Memory B cell (primary cell): ENCODE data around the gene STRN4.
A peak's percentile ranks its signal among the peaks of the same experiment; 100 is the strongest.

Experiments used
- ATAC-seq: fragments of 150-1000 bp; cut with Tn5 transposase; 2 replicates; pipeline ENCODE4 v1.10.0; 2021; ENCODE audit warnings: low read depth, mild to moderate bottlenecking, moderate library complexity
- DNase-seq, 2 donors: peaks; one replicate each; pipeline ENCODE4 v3.0.0; 2022; ENCODE audit warnings: low spot score in 2 of 2
- H3K27ac Mint-ChIP-seq: one replicate; pipeline ENCODE4 v1.8.0; 2022; ENCODE audit warnings: mild to moderate bottlenecking, moderate library complexity, mixed read lengths
- H3K27me3 Mint-ChIP-seq: one replicate; pipeline ENCODE4 v1.8.0; 2022; ENCODE audit warnings: mixed read lengths
- H3K36me3 Mint-ChIP-seq: one replicate; pipeline ENCODE4 v1.8.0; 2022; ENCODE audit warnings: mild to moderate bottlenecking, mixed read lengths
- H3K4me1 Mint-ChIP-seq: one replicate; pipeline ENCODE4 v1.8.0; 2022; ENCODE audit warnings: mixed read lengths
- H3K4me3 Mint-ChIP-seq: one replicate; pipeline ENCODE4 v1.8.0; 2022; ENCODE audit warnings: mild to moderate bottlenecking, moderate library complexity, mixed read lengths
- H3K9me3 Mint-ChIP-seq: one replicate; pipeline ENCODE4 v1.8.0; 2022; ENCODE audit warnings: mixed read lengths

The STRN4 gene

GRCh38 chr19:46728693-46729339, 17.4 kb downstream of the STRN4 start:
- DNase-seq (peak; percentile 82 to 91), ATAC-seq (peak; percentile 96)
- H3K4me1 Mint-ChIP-seq, result peaks cover 26% of the 10 kb centered on the region
- peaks cover 41% of the 10 kb centered on the region for H3K36me3 Mint-ChIP-seq
- no peak overlapping the region for H3K4me3 Mint-ChIP-seq
- peak overlapping the region; percentile 38 for H3K27ac Mint-ChIP-seq
- no peaks in the 10 kb centered on the region for H3K9me3 Mint-ChIP-seq
- no peaks in the 10 kb centered on the region for H3K27me3 Mint-ChIP-seq

GRCh38 chr19:46728208-46728607, 18.0 kb downstream of the STRN4 start:
- no peak overlapping the region for H3K4me3 Mint-ChIP-seq

GRCh38 chr19:46727757-46728156, 18.5 kb downstream of the STRN4 start:
- H3K36me3 Mint-ChIP-seq, result peaks cover 36% of the 10 kb centered on the region
- no peak for DNase-seq
- H3K4me1 Mint-ChIP-seq, result peaks cover 32% of the 10 kb centered on the region
- H3K27me3 Mint-ChIP-seq, result no peaks in the 10 kb centered on the region
- H3K27ac Mint-ChIP-seq, result no peak overlapping the region
- ATAC-seq, result no peak
- H3K9me3 Mint-ChIP-seq, result no peaks in the 10 kb centered on the region
- H3K4me3 Mint-ChIP-seq, result no peak overlapping the region

More at GRCh38 chr19:46728208-46728607, 18.0 kb downstream of the STRN4 start:
- Mint-ChIP-seq H3K27ac (no peak overlapping the region), H3K4me1 (peaks cover 31% of the 10 kb centered on the region), H3K36me3 (peaks cover 39% of the 10 kb centered on the region), H3K27me3 (no peaks in the 10 kb centered on the region), H3K9me3 (no peaks in the 10 kb centered on the region)
- ATAC-seq (no peak), DNase-seq (no peak)

GRCh38 chr19:46726971-46727501, 19.2 kb downstream of the STRN4 start:
- no peaks in the 10 kb centered on the region for H3K27me3 Mint-ChIP-seq
- peak overlapping the region; percentile 53 for H3K27ac Mint-ChIP-seq
- H3K4me1 Mint-ChIP-seq, result peaks cover 34% of the 10 kb centered on the region
- no peak for ATAC-seq
- no peak overlapping the region for H3K4me3 Mint-ChIP-seq
- peaks cover 36% of the 10 kb centered on the region for H3K36me3 Mint-ChIP-seq
- H3K9me3 Mint-ChIP-seq, result no peaks in the 10 kb centered on the region
- no peak for DNase-seq

GRCh38 chr19:46726551-46726950, 19.7 kb downstream of the STRN4 start:
- ATAC-seq (no peak), DNase-seq (no peak)
- H3K27ac Mint-ChIP-seq, result peak overlapping the region; percentile 68
- H3K36me3 Mint-ChIP-seq, result peaks cover 32% of the 10 kb centered on the region
- H3K4me1 Mint-ChIP-seq, result peaks cover 32% of the 10 kb centered on the region
- no peak overlapping the region for H3K4me3 Mint-ChIP-seq
- no peaks in the 10 kb centered on the region for H3K27me3 Mint-ChIP-seq
- no peaks in the 10 kb centered on the region for H3K9me3 Mint-ChIP-seq

GRCh38 chr19:46725859-46726393, 20.3 kb downstream of the STRN4 start:
- peak overlapping the region; percentile 68 for H3K27ac Mint-ChIP-seq
- H3K4me3 Mint-ChIP-seq, result no peak overlapping the region
- no peak for DNase-seq
- peaks cover 33% of the 10 kb centered on the region for H3K4me1 Mint-ChIP-seq
- no peaks in the 10 kb centered on the region for H3K27me3 Mint-ChIP-seq
- no peaks in the 10 kb centered on the region for H3K9me3 Mint-ChIP-seq
- peaks cover 31% of the 10 kb centered on the region for H3K36me3 Mint-ChIP-seq
- no peak for ATAC-seq

- peaks cover 31% of the 10 kb centered on the region for H3K36me3 Mint-ChIP-seq
- DNase-seq, result no peak
- H3K27ac Mint-ChIP-seq, result no peak overlapping the region
- H3K4me1 Mint-ChIP-seq, result peaks cover 38% of the 10 kb centered on the region
- ATAC-seq, result no peak
- H3K27me3 Mint-ChIP-seq, result no peaks in the 10 kb centered on the region
- H3K9me3 Mint-ChIP-seq, result no peaks in the 10 kb centered on the region
- H3K4me3 Mint-ChIP-seq, result no peak overlapping the region
Observed at GRCh38 chr19:46725036-46725820, 21.0 kb downstream of the STRN4 start.

- DNase-seq (no peak), ATAC-seq (no peak)
- H3K4me3 Mint-ChIP-seq, result no peak overlapping the region
- H3K27me3 Mint-ChIP-seq, result no peaks in the 10 kb centered on the region
- H3K9me3 Mint-ChIP-seq, result no peaks in the 10 kb centered on the region
- H3K36me3 Mint-ChIP-seq, result peaks cover 32% of the 10 kb centered on the region
- H3K27ac Mint-ChIP-seq, result no peak overlapping the region
- peaks cover 40% of the 10 kb centered on the region for H3K4me1 Mint-ChIP-seq
Observed at GRCh38 chr19:46724468-46724867, 21.8 kb downstream of the STRN4 start.

GRCh38 chr19:46723471-46723870, 22.8 kb downstream of the STRN4 start:
- Mint-ChIP-seq H3K4me3 (peak overlapping the region; percentile 37), H3K4me1 (peaks cover 42% of the 10 kb centered on the region), H3K9me3 (no peaks in the 10 kb centered on the region), H3K27me3 (no peaks in the 10 kb centered on the region), H3K36me3 (peaks cover 30% of the 10 kb centered on the region), H3K27ac (no peak overlapping the region)
- no peak for DNase-seq
- ATAC-seq, result no peak

GRCh38 chr19:46723023-46723461, 23.2 kb downstream of the STRN4 start:
- Mint-ChIP-seq H3K27ac (no peak overlapping the region), H3K4me3 (peak overlapping the region; percentile 37), H3K36me3 (peaks cover 30% of the 10 kb centered on the region), H3K27me3 (no peaks in the 10 kb centered on the region), H3K9me3 (no peaks in the 10 kb centered on the region), H3K4me1 (peaks cover 45% of the 10 kb centered on the region)
- no peak for DNase-seq
- ATAC-seq, result no peak

- Mint-ChIP-seq H3K4me1 (peaks cover 49% of the 10 kb centered on the region), H3K27me3 (no peaks in the 10 kb centered on the region), H3K36me3 (peaks cover 29% of the 10 kb centered on the region), H3K4me3 (peak overlapping the region; percentile 66), H3K9me3 (no peaks in the 10 kb centered on the region), H3K27ac (no peak overlapping the region)
- DNase-seq (no peak), ATAC-seq (no peak)
Observed at GRCh38 chr19:46722421-46723022, 23.7 kb downstream of the STRN4 start.

- Mint-ChIP-seq H3K9me3 (no peaks in the 10 kb centered on the region), H3K36me3 (peaks cover 25% of the 10 kb centered on the region), H3K27me3 (no peaks in the 10 kb centered on the region), H3K4me3 (peak overlapping the region; percentile 66), H3K4me1 (peaks cover 47% of the 10 kb centered on the region), H3K27ac (no peak overlapping the region)
- ATAC-seq, result no peak
- no peak for DNase-seq
Observed at GRCh38 chr19:46722004-46722380, 24.3 kb downstream of the STRN4 start.

- Mint-ChIP-seq H3K4me3 (peak overlapping the region; percentile 35), H3K27ac (peak overlapping the region; percentile 22), H3K36me3 (peaks cover 23% of the 10 kb centered on the region), H3K9me3 (no peaks in the 10 kb centered on the region), H3K4me1 (peaks cover 47% of the 10 kb centered on the region), H3K27me3 (no peaks in the 10 kb centered on the region)
- ATAC-seq (no peak), DNase-seq (no peak)
Observed at GRCh38 chr19:46721269-46722003, 24.8 kb downstream of the STRN4 start.
